Activated B cell treated with CpG ODN at 0.5 μM for 24 hours (primary cell): ENCODE data around the gene TRIM54. TPM values are rescaled to one million over a fixed set of nuclear protein-coding genes. Genes with fewer than 3 reads are reported as not detected.

Experiments
- ATAC-seq: fragments of 200-7000 bp; cut with Tn5 transposase; one replicate; pipeline ENCODE4 v1.10.0; 2021; ENCODE audit warnings: low read depth, mild to moderate bottlenecking, moderate library complexity
- CTCF ChIA-PET: fragments of 350-600 bp; sonication (Branson Sonifier 250); formaldehyde crosslinking; loops from one replicate; lab custom pipeline; 2021; ENCODE audit warnings: antibody characterized with exemption; lab: Charles Lee
- POLR2A ChIA-PET: fragments of 350-600 bp; sonication (Branson Sonifier 250); formaldehyde crosslinking; loops from one replicate; lab custom pipeline; 2021; ENCODE audit warnings: antibody characterized with exemption; lab: Charles Lee
- DNase-seq: peaks from one replicate; pipeline ENCODE4 v3.0.0; 2022
- H3K27ac Mint-ChIP-seq: one replicate; pipeline ENCODE4 v1.8.0; 2020; ENCODE audit warnings: mixed read lengths
- H3K27me3 Mint-ChIP-seq: one replicate; pipeline ENCODE4 v1.8.0; 2021; ENCODE audit warnings: mixed read lengths
- H3K36me3 Mint-ChIP-seq: one replicate; pipeline ENCODE4 v1.8.0; 2021; ENCODE audit warnings: low read depth, mixed read lengths
- H3K4me1 Mint-ChIP-seq: one replicate; pipeline ENCODE4 v1.8.0; 2021; ENCODE audit warnings: mixed read lengths
- H3K4me3 Mint-ChIP-seq: one replicate; pipeline ENCODE4 v1.8.0; 2020; ENCODE audit warnings: mild to moderate bottlenecking, mixed read lengths
- H3K9me3 Mint-ChIP-seq: one replicate; pipeline ENCODE4 v1.8.0; 2020; ENCODE audit warnings: mixed read lengths
- CTCF ChIP-seq: fragments of 200-600 bp; IDR thresholded peaks from one replicate; pipeline ENCODE4 v1.8.0; 2022; ENCODE audit warnings: antibody characterized with exemption, mild to moderate bottlenecking
- intact Hi-C: fragments of 100-400 bp; cut with micrococcal nuclease; formaldehyde crosslinking; loops from one replicate; pipeline ENCODE4 v1.15.1; 2024
- total RNA-seq: library from RNA; stranded (reverse); gene quantifications from 2 replicates; pipeline ENCODE4 v1.2.3, GENCODE V29; 2022

TRIM54 gene
- total RNA-seq, 1 donor from 2014 or later: not detected

GRCh38 chr2:27262379-27263286 lies 19.6 kb upstream of the TRIM54 start, which contains the start of gene SLC30A3:
SLC30A3 (minus strand) TSS chr2:27263047; CDS start chr2:27262906, 141 bp downstream.
- intact Hi-C loops: no loop called here
- Mint-ChIP-seq H3K27ac (no peak within 1 kb of the TSS), H3K9me3 (no peaks in the 10 kb centered on the region), H3K4me3 (peak within 1 kb of the TSS; percentile 88), H3K4me1 (peaks cover 33% of the 10 kb centered on the region), H3K27me3 (peaks cover 56% of the 10 kb centered on the region), H3K36me3 (peaks cover 2% of the 10 kb centered on the region)
- ChIA-PET CTCF (interaction anchor here (1.4 to 2.0 kb wide), 2 partner anchors 17 to 93 kb away, joined by 4 to 7 read pairs; no protein-coding TSS in a partner anchor), POLR2A (interaction anchor here (1.0 to 1.6 kb wide), 3 partner anchors 17 to 147 kb away, joined by 3 to 4 read pairs (median 4); partner anchors contain the start of gene PPM1G)
- TF ChIP-seq CTCF: no peak
- DNase-seq (peak; percentile 52), ATAC-seq (peak; percentile 73)

- Mint-ChIP-seq H3K36me3 (peaks cover 2% of the 10 kb centered on the region), H3K27me3 (peaks cover 48% of the 10 kb centered on the region), H3K4me3 (peak overlapping the region; percentile 88), H3K27ac (no peak overlapping the region), H3K4me1 (peaks cover 33% of the 10 kb centered on the region), H3K9me3 (no peaks in the 10 kb centered on the region)
- no peak for DNase-seq
- TF ChIP-seq CTCF: no peak
- POLR2A ChIA-PET: interaction anchor here (0.6 to 1.6 kb wide), 4 partner anchors 16 to 146 kb away, joined by 3 to 4 read pairs (median 4); partner anchors contain the start of genes ATRAID, PPM1G and SLC5A6
- intact Hi-C loops: loop anchor here (1.0 kb wide), 1 partner anchor 51 kb away; the partner anchor contains the start of genes ATRAID and SLC5A6
- CTCF ChIA-PET: interaction anchor here (1.4 to 2.0 kb wide), 3 partner anchors 16 to 94 kb away, joined by 4 to 8 read pairs (median 7); no protein-coding TSS in a partner anchor
- no peak for ATAC-seq
Observed at GRCh38 chr2:27263287-27264252, 18.7 kb upstream of the TRIM54 start.

GRCh38 chr2:27264253-27264752 lies 17.9 kb upstream of the TRIM54 start:
- Mint-ChIP-seq H3K4me1 (peaks cover 33% of the 10 kb centered on the region), H3K27me3 (peaks cover 42% of the 10 kb centered on the region), H3K36me3 (peaks cover 2% of the 10 kb centered on the region), H3K9me3 (no peaks in the 10 kb centered on the region), H3K4me3 (peak overlapping the region; percentile 88), H3K27ac (no peak overlapping the region)
- TF ChIP-seq CTCF: no peak
- ATAC-seq: peak; percentile 40
- intact Hi-C loops: loop anchor here (1.0 kb wide), 1 partner anchor 52 kb away; the partner anchor contains the start of genes ATRAID and SLC5A6
- ChIA-PET POLR2A (interaction anchor here (1.1 to 1.6 kb wide), 2 partner anchors 52 to 58 kb away, joined by 3 to 9 read pairs; partner anchors contain the start of genes ATRAID and SLC5A6), CTCF (interaction anchor here (1.0 to 2.7 kb wide), 5 partner anchors 15 to 303 kb away, joined by 3 to 22 read pairs (median 7); no protein-coding TSS in a partner anchor)
- peak; percentile 42 for DNase-seq

- Mint-ChIP-seq H3K9me3 (no peaks in the 10 kb centered on the region), H3K4me1 (peaks cover 33% of the 10 kb centered on the region), H3K36me3 (peaks cover 2% of the 10 kb centered on the region), H3K27me3 (peaks cover 44% of the 10 kb centered on the region), H3K27ac (no peak overlapping the region), H3K4me3 (peak overlapping the region; percentile 88)
- ChIA-PET POLR2A (interaction anchor here (0.7 to 1.6 kb wide), 5 partner anchors 52 to 746 kb away, joined by 3 to 9 read pairs (median 4); partner anchors contain the start of genes ATRAID and SLC5A6), CTCF (interaction anchor here (0.7 to 2.7 kb wide), 4 partner anchors 15 to 303 kb away, joined by 3 to 22 read pairs (median 6); no protein-coding TSS in a partner anchor)
- intact Hi-C loops: loop anchor here (1.0 kb wide), 2 partner anchors 53 to 105 kb away; partner anchors contain the start of genes ATRAID, EIF2B4, SLC5A6 and SNX17
- peak; percentile 73 for ATAC-seq
- peak; percentile 68 for DNase-seq
- no peak for TF ChIP-seq CTCF
Observed at GRCh38 chr2:27264753-27265535, 17.3 kb upstream of the TRIM54 start.
